Chondrocyte (in vitro differentiated cells): ENCODE results near the gene ANXA11. TPM values are rescaled to one million over a fixed set of nuclear protein-coding genes. Genes with fewer than 3 reads are reported as not detected.

Experiments used
- DNase-seq: peaks from one replicate; pipeline ENCODE4 v3.0.0; 2021; ENCODE audit warnings: mixed read lengths, low spot score
- H3K27ac Mint-ChIP-seq: one replicate; pipeline ENCODE4 v1.8.0; 2021; ENCODE audit warnings: mild to moderate bottlenecking, moderate library complexity, mixed read lengths; ENCODE audit not compliant: unreplicated experiment
- H3K27me3 Mint-ChIP-seq: 2 replicates; pipeline ENCODE4 v1.8.0; 2021; ENCODE audit warnings: low read depth, mixed read lengths
- H3K36me3 Mint-ChIP-seq: 2 replicates; pipeline ENCODE4 v1.8.0; 2021; ENCODE audit warnings: low read depth, mixed read lengths
- H3K4me1 Mint-ChIP-seq: 2 replicates; pipeline ENCODE4 v1.8.0; 2021; ENCODE audit warnings: low read depth, mild to moderate bottlenecking, mixed read lengths
- H3K4me3 Mint-ChIP-seq: one replicate; pipeline ENCODE4 v1.8.0; 2021; ENCODE audit warnings: mild to moderate bottlenecking, moderate library complexity, mixed read lengths; ENCODE audit not compliant: unreplicated experiment
- H3K9me3 Mint-ChIP-seq: 2 replicates; pipeline ENCODE4 v1.8.0; 2021; ENCODE audit warnings: low read depth, mixed read lengths
- total RNA-seq: library from RNA; stranded (reverse); gene quantifications from 3 replicates; pipeline ENCODE4 v1.2.1, GENCODE V29; 2021
- TF ChIP-seq, protein P1 (sequence below): fragments of 200-600 bp; sonication (generic); IDR thresholded peaks from 2 replicates; pipeline ENCODE4 v1.5.0; 2021; ENCODE audit warnings: antibody characterized with exemption, mild to moderate bottlenecking, moderate library complexity

Gene ANXA11
- total RNA-seq, 1 donor from 2014 or later = 139 TPM

DNA sequence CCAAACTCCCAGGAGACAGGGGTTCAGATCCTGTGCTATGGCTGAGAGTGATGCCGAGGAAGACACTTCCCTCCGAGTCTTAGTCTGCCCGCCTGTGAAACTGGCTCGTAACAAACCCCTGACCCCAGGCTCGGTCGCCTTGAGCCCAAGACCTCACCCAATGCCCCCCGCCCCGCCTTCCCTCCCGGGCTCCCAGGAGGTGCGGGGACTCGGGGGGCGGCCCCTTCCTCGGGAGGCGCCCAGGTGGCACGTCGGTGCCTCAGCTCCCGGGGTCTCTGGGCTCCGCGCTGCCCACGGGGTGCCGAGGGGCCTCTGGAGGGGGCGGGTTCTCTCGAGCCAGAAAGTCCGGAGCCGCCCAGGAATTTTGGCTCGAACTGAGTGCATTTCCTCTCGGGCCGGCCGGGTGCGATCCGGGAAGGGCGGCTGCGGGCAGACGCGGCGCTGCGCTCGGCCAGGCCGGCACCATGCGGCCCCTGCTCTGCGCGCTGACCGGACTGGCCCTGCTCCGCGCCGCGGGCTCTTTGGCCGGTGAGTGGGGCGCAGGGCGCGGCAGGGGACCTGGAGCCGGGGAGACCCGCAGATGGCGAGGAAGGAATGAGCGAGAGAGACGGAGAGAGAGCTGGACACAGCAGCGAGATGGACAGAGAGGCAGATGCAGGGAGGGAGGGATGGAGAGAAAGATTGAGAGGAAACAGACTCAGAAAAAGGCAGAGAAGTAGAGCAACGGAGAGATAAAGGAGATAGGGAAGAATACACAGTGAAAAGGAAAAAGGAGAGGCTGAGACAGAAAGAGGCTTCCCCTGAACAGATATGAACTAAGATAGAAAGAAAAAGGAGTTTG, 72.8 kb downstream of the ANXA11 start, which contains the start of gene PLAC9:
TSS of gene PLAC9 (plus strand) at position 432 of the 841 bp plus-strand sequence. CDS start at position 465, 33 bp downstream.
- TF ChIP-seq, protein P1, sequence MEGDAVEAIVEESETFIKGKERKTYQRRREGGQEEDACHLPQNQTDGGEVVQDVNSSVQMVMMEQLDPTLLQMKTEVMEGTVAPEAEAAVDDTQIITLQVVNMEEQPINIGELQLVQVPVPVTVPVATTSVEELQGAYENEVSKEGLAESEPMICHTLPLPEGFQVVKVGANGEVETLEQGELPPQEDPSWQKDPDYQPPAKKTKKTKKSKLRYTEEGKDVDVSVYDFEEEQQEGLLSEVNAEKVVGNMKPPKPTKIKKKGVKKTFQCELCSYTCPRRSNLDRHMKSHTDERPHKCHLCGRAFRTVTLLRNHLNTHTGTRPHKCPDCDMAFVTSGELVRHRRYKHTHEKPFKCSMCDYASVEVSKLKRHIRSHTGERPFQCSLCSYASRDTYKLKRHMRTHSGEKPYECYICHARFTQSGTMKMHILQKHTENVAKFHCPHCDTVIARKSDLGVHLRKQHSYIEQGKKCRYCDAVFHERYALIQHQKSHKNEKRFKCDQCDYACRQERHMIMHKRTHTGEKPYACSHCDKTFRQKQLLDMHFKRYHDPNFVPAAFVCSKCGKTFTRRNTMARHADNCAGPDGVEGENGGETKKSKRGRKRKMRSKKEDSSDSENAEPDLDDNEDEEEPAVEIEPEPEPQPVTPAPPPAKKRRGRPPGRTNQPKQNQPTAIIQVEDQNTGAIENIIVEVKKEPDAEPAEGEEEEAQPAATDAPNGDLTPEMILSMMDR = peak; percentile 19
- Mint-ChIP-seq H3K36me3 (no peaks in the 10 kb centered on the region), H3K27me3 (no peaks in the 10 kb centered on the region), H3K27ac (peak within 1 kb of the TSS; percentile 93), H3K4me3 (peak within 1 kb of the TSS; percentile 94), H3K4me1 (peaks cover 58% of the 10 kb centered on the region), H3K9me3 (no peaks in the 10 kb centered on the region)
- DNase-seq = peak; percentile 82

GRCh38 chr10:80131499-80131901, 73.8 kb downstream of the ANXA11 start:
- peak overlapping the region; percentile 81 for H3K27ac Mint-ChIP-seq
- peak overlapping the region; percentile 94 for H3K4me3 Mint-ChIP-seq
- DNase-seq = peak; percentile 20
- no peaks in the 10 kb centered on the region for H3K36me3 Mint-ChIP-seq
- no peaks in the 10 kb centered on the region for H3K27me3 Mint-ChIP-seq
- TF ChIP-seq, protein P1 = no peak
- no peaks in the 10 kb centered on the region for H3K9me3 Mint-ChIP-seq
- H3K4me1 Mint-ChIP-seq = peaks cover 53% of the 10 kb centered on the region

GRCh38 chr10:80126876-80127275, 78.5 kb downstream of the ANXA11 start:
- no peaks in the 10 kb centered on the region for H3K27me3 Mint-ChIP-seq
- H3K36me3 Mint-ChIP-seq = no peaks in the 10 kb centered on the region
- peak overlapping the region; percentile 30 for H3K27ac Mint-ChIP-seq
- no peak for DNase-seq
- TF ChIP-seq, protein P1 = no peak
- no peak overlapping the region for H3K4me3 Mint-ChIP-seq
- no peaks in the 10 kb centered on the region for H3K9me3 Mint-ChIP-seq
- peaks cover 31% of the 10 kb centered on the region for H3K4me1 Mint-ChIP-seq

DNA sequence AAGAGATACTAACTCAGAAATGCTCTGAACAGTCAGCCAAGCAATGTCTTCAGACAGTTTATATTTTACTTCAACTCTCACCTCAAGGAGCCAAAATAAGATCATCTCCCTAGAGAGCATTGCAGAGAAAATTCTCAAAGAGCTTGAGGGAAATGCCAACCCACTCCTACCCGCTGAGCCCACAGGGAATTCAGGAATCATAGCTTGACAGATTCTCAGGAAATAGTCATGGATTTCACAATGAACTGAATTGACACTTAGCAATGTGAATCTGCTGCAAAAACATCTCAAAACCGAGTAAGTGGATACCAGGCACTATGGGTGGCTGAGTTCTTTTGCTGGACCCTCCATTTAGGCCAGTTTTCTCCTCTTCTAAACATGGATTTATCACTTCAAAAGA, 82.6 kb downstream of the ANXA11 start:
- H3K27me3 Mint-ChIP-seq = no peaks in the 10 kb centered on the region
- H3K36me3 Mint-ChIP-seq = no peaks in the 10 kb centered on the region
- H3K27ac Mint-ChIP-seq = peak overlapping the region; percentile 55
- no peak overlapping the region for H3K4me3 Mint-ChIP-seq
- no peaks in the 10 kb centered on the region for H3K9me3 Mint-ChIP-seq
- TF ChIP-seq, protein P1 = no peak
- peaks cover 25% of the 10 kb centered on the region for H3K4me1 Mint-ChIP-seq
- no peak for DNase-seq

- Mint-ChIP-seq H3K4me3 (no peak overlapping the region), H3K4me1 (peaks cover 25% of the 10 kb centered on the region), H3K9me3 (no peaks in the 10 kb centered on the region), H3K27me3 (no peaks in the 10 kb centered on the region), H3K36me3 (no peaks in the 10 kb centered on the region), H3K27ac (peak overlapping the region; percentile 55)
- TF ChIP-seq, protein P1 = no peak
- DNase-seq = no peak
These were observed 83.1 kb downstream of the ANXA11 start for GRCh38 chr10:80122110-80122710.
